PC-9 (cell line): ENCODE results near the gene CHST15.

ENCODE experiments used
- EZH2 ChIP-seq: fragments of 200-600 bp; sonication (generic); IDR thresholded peaks from 2 replicates; pipeline ENCODE4 v1.8.0; 2017; ENCODE audit warnings: antibody characterized with exemption, low read depth
- TF ChIP-seq, protein P1 (sequence below): fragments of 200-600 bp; sonication (generic); conservative IDR thresholded peaks from 2 replicates; pipeline ENCODE4 v1.6.1; 2017; ENCODE audit warnings: mixed run types, antibody characterized with exemption, mild to moderate bottlenecking, moderate library complexity

- TF ChIP-seq, protein P1, sequence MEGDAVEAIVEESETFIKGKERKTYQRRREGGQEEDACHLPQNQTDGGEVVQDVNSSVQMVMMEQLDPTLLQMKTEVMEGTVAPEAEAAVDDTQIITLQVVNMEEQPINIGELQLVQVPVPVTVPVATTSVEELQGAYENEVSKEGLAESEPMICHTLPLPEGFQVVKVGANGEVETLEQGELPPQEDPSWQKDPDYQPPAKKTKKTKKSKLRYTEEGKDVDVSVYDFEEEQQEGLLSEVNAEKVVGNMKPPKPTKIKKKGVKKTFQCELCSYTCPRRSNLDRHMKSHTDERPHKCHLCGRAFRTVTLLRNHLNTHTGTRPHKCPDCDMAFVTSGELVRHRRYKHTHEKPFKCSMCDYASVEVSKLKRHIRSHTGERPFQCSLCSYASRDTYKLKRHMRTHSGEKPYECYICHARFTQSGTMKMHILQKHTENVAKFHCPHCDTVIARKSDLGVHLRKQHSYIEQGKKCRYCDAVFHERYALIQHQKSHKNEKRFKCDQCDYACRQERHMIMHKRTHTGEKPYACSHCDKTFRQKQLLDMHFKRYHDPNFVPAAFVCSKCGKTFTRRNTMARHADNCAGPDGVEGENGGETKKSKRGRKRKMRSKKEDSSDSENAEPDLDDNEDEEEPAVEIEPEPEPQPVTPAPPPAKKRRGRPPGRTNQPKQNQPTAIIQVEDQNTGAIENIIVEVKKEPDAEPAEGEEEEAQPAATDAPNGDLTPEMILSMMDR, result no peak
- TF ChIP-seq EZH2, result no peak
These were observed 84.7 kb downstream of the CHST15 start for GRCh38 chr10:124008681-124009080.
